HEK293 (cell line): ENCODE measurements around the gene SRSF2.

ENCODE experiments used
- BCL11B ChIP-seq: fragments of 450-650 bp; formaldehyde crosslinking; IDR thresholded peaks from 2 replicates; pipeline ENCODE4 v1.5.1; 2016; ENCODE audit warnings: low read depth, missing biosample characterization, missing genetic modification characterization
- FEZF1 ChIP-seq: fragments of 450-650 bp; formaldehyde crosslinking; IDR thresholded peaks from 2 replicates; pipeline ENCODE4 v1.5.1; 2016; ENCODE audit warnings: missing biosample characterization, missing genetic modification characterization
- GLI4 ChIP-seq: fragments of 450-650 bp; formaldehyde crosslinking; IDR thresholded peaks from 2 replicates; pipeline ENCODE4 v1.5.1; 2016; ENCODE audit warnings: missing biosample characterization, missing genetic modification characterization
- HOXA7 ChIP-seq: sonication (generic); formaldehyde crosslinking; IDR thresholded peaks from 2 replicates; pipeline ENCODE4 v1.8.1; 2022; ENCODE audit warnings: missing genetic modification reagents, borderline replicate concordance
- KLF9 ChIP-seq: fragments of 450-650 bp; formaldehyde crosslinking; IDR thresholded peaks from 2 replicates; pipeline ENCODE4 v1.5.1; 2016; ENCODE audit warnings: missing biosample characterization, missing genetic modification characterization, low read depth
- PRDM10 ChIP-seq: fragments of 450-650 bp; formaldehyde crosslinking; IDR thresholded peaks from 2 replicates; pipeline ENCODE4 v1.5.1; 2016; ENCODE audit warnings: missing biosample characterization, missing genetic modification characterization
- REPIN1 ChIP-seq: fragments of 450-650 bp; formaldehyde crosslinking; IDR thresholded peaks from 2 replicates; pipeline ENCODE4 v1.5.1; 2017; ENCODE audit warnings: missing biosample characterization, missing genetic modification characterization, low read depth
- SETDB1 ChIP-seq: IDR thresholded peaks from one replicate; pipeline ENCODE4 v1.6.1; 2017; ENCODE audit warnings: mild to moderate bottlenecking, low read length, moderate library complexity, mixed read lengths; ENCODE audit not compliant: insufficient read length
- SP7 ChIP-seq: fragments of 450-650 bp; formaldehyde crosslinking; IDR thresholded peaks from 2 replicates; pipeline ENCODE4 v1.5.1; 2016; ENCODE audit warnings: missing biosample characterization, missing genetic modification characterization
- YY1 ChIP-seq: fragments of 450-650 bp; formaldehyde crosslinking; IDR thresholded peaks from 2 replicates; pipeline ENCODE4 v1.5.1; 2018; ENCODE audit warnings: missing biosample characterization, missing genetic modification characterization
- ZBTB48 ChIP-seq: fragments of 450-650 bp; formaldehyde crosslinking; IDR thresholded peaks from 2 replicates; pipeline ENCODE4 v1.5.1; 2016; ENCODE audit warnings: missing biosample characterization, missing genetic modification characterization
- ZBTB6 ChIP-seq: fragments of 450-650 bp; formaldehyde crosslinking; IDR thresholded peaks from 2 replicates; pipeline ENCODE4 v1.5.1; 2017; ENCODE audit warnings: missing biosample characterization, missing genetic modification characterization
- ZNF121 ChIP-seq: fragments of 450-650 bp; formaldehyde crosslinking; IDR thresholded peaks from 2 replicates; pipeline ENCODE4 v1.5.1; 2016; ENCODE audit warnings: missing biosample characterization, missing genetic modification characterization
- ZNF2 ChIP-seq: fragments of 450-650 bp; formaldehyde crosslinking; IDR thresholded peaks from 2 replicates; pipeline ENCODE4 v1.5.1; 2016; ENCODE audit warnings: missing biosample characterization, missing genetic modification characterization
- ZNF214 ChIP-seq: fragments of 450-650 bp; formaldehyde crosslinking; IDR thresholded peaks from 2 replicates; pipeline ENCODE4 v1.5.1; 2017; ENCODE audit warnings: missing biosample characterization, mild to moderate bottlenecking, missing genetic modification characterization, borderline replicate concordance
- ZNF311 ChIP-seq: fragments of 450-650 bp; formaldehyde crosslinking; IDR thresholded peaks from 2 replicates; pipeline ENCODE4 v1.5.1; 2017; ENCODE audit warnings: missing biosample characterization, missing genetic modification characterization, borderline replicate concordance
- ZNF324 ChIP-seq: fragments of 450-650 bp; formaldehyde crosslinking; IDR thresholded peaks from 2 replicates; pipeline ENCODE4 v1.5.1; 2016; ENCODE audit warnings: missing biosample characterization, missing genetic modification characterization
- ZNF362 ChIP-seq: fragments of 450-650 bp; formaldehyde crosslinking; IDR thresholded peaks from 2 replicates; pipeline ENCODE4 v1.5.1; 2016; ENCODE audit warnings: missing biosample characterization, missing genetic modification characterization
- ZNF560 ChIP-seq: fragments of 450-650 bp; formaldehyde crosslinking; IDR thresholded peaks from 2 replicates; pipeline ENCODE4 v1.5.1; 2017; ENCODE audit warnings: missing biosample characterization, missing genetic modification characterization, borderline replicate concordance
- ZNF561 ChIP-seq: fragments of 450-650 bp; IDR thresholded peaks from 2 replicates; pipeline ENCODE4 v1.5.1; 2018; ENCODE audit warnings: missing biosample characterization, missing genetic modification characterization, borderline replicate concordance
- ZNF610 ChIP-seq: fragments of 450-650 bp; formaldehyde crosslinking; IDR thresholded peaks from 2 replicates; pipeline ENCODE4 v1.5.1; 2016; ENCODE audit warnings: missing biosample characterization, missing genetic modification characterization, borderline replicate concordance
- ZNF692 ChIP-seq: fragments of 450-650 bp; formaldehyde crosslinking; IDR thresholded peaks from 2 replicates; pipeline ENCODE4 v1.5.1; 2016; ENCODE audit warnings: missing biosample characterization, missing genetic modification characterization
- TF ChIP-seq, protein P1 (sequence below): fragments of 450-650 bp; formaldehyde crosslinking; IDR thresholded peaks from 2 replicates; pipeline ENCODE4 v1.5.1; 2016; ENCODE audit warnings: missing biosample characterization, missing genetic modification characterization
- TF ChIP-seq, protein P2 (sequence below): fragments of 450-650 bp; formaldehyde crosslinking; IDR thresholded peaks from 2 replicates; pipeline ENCODE4 v1.5.1; 2017; ENCODE audit warnings: missing biosample characterization, missing genetic modification characterization
- TF ChIP-seq, protein P3 (sequence below): fragments of 450-650 bp; formaldehyde crosslinking; IDR thresholded peaks from 2 replicates; pipeline ENCODE4 v1.5.1; 2016; ENCODE audit warnings: missing biosample characterization, missing genetic modification characterization, low read depth

Gene SRSF2

DNA sequence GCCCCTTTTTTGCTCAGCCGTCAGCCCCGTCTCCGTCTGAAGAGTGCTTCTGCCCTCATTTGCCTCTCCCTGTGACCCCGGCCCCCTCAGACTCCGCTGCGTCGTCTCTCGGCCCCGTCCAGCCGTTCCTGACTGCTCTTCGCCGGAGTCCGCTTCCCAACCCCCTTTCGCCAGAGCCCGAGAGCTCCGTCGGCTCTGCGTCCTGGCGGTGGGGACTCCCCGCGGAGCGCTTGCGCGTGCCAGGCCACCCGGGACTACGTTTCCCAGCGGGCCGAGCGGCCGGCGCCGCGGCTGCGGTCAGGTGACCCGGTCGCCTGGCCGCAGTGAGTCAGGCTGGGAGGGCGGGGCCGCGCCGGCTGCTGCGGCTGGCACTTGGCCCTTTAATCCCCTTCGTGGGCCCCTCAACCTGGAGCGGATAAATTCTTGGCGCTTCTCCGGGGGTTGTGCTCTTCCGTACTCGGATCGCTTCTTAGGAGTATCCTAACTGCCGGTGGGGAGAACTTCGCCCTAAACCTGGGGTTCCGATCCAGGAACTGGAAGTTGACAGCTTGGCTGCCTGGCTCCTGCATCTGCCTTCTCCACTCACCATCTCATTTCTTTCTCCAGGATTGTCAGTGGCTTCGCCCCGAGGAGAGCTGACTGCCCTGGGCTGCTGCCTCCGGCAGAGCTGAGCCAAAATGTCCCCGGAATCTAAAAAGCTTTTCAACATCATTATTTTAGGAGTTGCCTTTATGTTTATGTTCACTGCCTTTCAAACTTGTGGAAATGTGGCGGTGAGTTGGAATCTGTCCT lies 741 bp upstream of the SRSF2 start, which contains the start of gene MFSD11 (continued):
- TF ChIP-seq SETDB1 (no peak), ZNF2 (tag by site-specific recombination) (peak; percentile 42; the same call in 1 of the 2 replicates), ZNF121 (tag by site-specific recombination) (no peak; the same call in 1 of the 2 replicates), ZNF311 (tag by site-specific recombination) (no peak), YY1 (tag by site-specific recombination) (peak; percentile 54), FEZF1 (tag by site-specific recombination) (peak; percentile 10), ZBTB6 (tag by site-specific recombination) (peak; percentile 76; the same call in 1 of the 2 replicates), ZNF324 (tag by site-specific recombination) (peak; percentile 11; the same call in 1 of the 2 replicates), REPIN1 (tag by site-specific recombination) (peak; percentile 87; the same call in 1 of the 2 replicates), ZNF214 (tag by site-specific recombination) (no peak), ZNF362 (tag by site-specific recombination) (peak; percentile 97), BCL11B (tag by site-specific recombination) (peak; percentile 96), KLF9 (tag by site-specific recombination) (peak; percentile 93), ZNF560 (tag by site-specific recombination) (no peak), ZNF561 (tag by site-specific recombination) (peak; percentile 79; the same call in 1 of the 2 replicates), HOXA7 (no peak), ZNF692 (tag by site-specific recombination) (peak; percentile 95), PRDM10 (tag by site-specific recombination) (peak; percentile 66), ZNF610 (tag by site-specific recombination) (peak; percentile 79), ZBTB48 (tag by site-specific recombination) (no peak), GLI4 (peak; percentile 78), SP7 (tag by site-specific recombination) (peak; percentile 87)
- TF ChIP-seq, protein P1, sequence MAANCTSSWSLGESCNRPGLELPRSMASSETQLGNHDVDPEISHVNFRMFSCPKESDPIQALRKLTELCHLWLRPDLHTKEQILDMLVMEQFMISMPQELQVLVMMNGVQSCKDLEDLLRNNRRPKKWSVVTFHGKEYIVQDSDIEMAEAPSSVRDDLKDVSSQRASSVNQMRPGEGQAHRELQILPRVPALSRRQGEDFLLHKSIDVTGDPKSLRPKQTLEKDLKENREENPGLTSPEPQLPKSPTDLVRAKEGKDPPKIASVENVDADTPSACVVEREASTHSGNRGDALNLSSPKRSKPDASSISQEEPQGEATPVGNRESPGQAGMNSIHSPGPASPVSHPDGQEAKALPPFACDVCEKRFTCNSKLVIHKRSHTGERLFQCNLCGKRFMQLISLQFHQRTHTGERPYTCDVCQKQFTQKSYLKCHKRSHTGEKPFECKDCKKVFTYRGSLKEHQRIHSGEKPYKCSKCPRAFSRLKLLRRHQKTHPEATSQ (tag by site-specific recombination) = 0 out of 2 replicates have a peak, but pooled peaks have one; percentile 45
- TF ChIP-seq, protein P2, sequence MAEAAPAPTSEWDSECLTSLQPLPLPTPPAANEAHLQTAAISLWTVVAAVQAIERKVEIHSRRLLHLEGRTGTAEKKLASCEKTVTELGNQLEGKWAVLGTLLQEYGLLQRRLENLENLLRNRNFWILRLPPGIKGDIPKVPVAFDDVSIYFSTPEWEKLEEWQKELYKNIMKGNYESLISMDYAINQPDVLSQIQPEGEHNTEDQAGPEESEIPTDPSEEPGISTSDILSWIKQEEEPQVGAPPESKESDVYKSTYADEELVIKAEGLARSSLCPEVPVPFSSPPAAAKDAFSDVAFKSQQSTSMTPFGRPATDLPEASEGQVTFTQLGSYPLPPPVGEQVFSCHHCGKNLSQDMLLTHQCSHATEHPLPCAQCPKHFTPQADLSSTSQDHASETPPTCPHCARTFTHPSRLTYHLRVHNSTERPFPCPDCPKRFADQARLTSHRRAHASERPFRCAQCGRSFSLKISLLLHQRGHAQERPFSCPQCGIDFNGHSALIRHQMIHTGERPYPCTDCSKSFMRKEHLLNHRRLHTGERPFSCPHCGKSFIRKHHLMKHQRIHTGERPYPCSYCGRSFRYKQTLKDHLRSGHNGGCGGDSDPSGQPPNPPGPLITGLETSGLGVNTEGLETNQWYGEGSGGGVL (tag by site-specific recombination) = peak; percentile 29; the same call in 1 of the 2 replicates
- TF ChIP-seq, protein P3, sequence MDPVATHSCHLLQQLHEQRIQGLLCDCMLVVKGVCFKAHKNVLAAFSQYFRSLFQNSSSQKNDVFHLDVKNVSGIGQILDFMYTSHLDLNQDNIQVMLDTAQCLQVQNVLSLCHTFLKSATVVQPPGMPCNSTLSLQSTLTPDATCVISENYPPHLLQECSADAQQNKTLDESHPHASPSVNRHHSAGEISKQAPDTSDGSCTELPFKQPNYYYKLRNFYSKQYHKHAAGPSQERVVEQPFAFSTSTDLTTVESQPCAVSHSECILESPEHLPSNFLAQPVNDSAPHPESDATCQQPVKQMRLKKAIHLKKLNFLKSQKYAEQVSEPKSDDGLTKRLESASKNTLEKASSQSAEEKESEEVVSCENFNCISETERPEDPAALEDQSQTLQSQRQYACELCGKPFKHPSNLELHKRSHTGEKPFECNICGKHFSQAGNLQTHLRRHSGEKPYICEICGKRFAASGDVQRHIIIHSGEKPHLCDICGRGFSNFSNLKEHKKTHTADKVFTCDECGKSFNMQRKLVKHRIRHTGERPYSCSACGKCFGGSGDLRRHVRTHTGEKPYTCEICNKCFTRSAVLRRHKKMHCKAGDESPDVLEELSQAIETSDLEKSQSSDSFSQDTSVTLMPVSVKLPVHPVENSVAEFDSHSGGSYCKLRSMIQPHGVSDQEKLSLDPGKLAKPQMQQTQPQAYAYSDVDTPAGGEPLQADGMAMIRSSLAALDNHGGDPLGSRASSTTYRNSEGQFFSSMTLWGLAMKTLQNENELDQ (tag by site-specific recombination) = peak; percentile 75; the same call in 1 of the 2 replicates
